Heart left ventricle (tissue), 16 donors: ENCODE data around the gene ANK3. TPM values are rescaled to one million over a fixed set of nuclear protein-coding genes. Genes with fewer than 3 reads are reported as not detected.

Source experiments
- ATAC-seq, 4 donors: fragments of 200-7000 bp; cut with Tn5 transposase; one replicate each; pipeline ENCODE4 v1.9.1; 2020 to 2022; ENCODE audit warnings: moderate library complexity in 4 of 4, mild to moderate bottlenecking in 3 of 4, moderate number of reproducible peaks in 1 of 4
- DNase-seq, 5 donors: peaks; one replicate each; pipeline ENCODE4 v3.0.0-alpha.2; 2020
- H3K27ac ChIP-seq, 12 donors: fragments of 200-600 bp; sonication (generic) in 4 of 12; one replicate each; pipeline versions ENCODE4 v1.5.0 to v1.8.0; 2016 to 2022; ENCODE audit warnings: mild to moderate bottlenecking in 2 of 12
- H3K27me3 ChIP-seq, 9 donors: fragments of 200-600 bp; sonication (generic) in 2 of 9; one replicate each; pipeline versions ENCODE4 v1.5.1 to v1.8.0; 2016 to 2022; ENCODE audit warnings: mild to moderate bottlenecking in 3 of 9
- H3K36me3 ChIP-seq, 9 donors: fragments of 200-600 bp; sonication (generic) in 2 of 9; one replicate each; pipeline versions ENCODE4 v1.5.0 to v1.8.0; 2018 to 2022; ENCODE audit warnings: mild to moderate bottlenecking in 2 of 9
- H3K4me1 ChIP-seq, 12 donors: fragments of 200-600 bp; sonication (generic) in 4 of 12; one replicate each; pipeline versions ENCODE4 v1.5.0 to v1.8.0; 2016 to 2022; ENCODE audit warnings: mild to moderate bottlenecking in 3 of 12
- H3K4me3 ChIP-seq, 12 donors: fragments of 200-600 bp; sonication (generic) in 4 of 12; one replicate each; pipeline versions ENCODE4 v1.5.0 to v1.8.0; 2017 to 2022; ENCODE audit warnings: mild to moderate bottlenecking in 9 of 12, moderate library complexity in 4 of 12
- H3K9me3 ChIP-seq, 12 donors: fragments of 200-600 bp; sonication (generic) in 4 of 12; one replicate each; pipeline versions ENCODE4 v1.5.0 to v1.8.0; 2016 to 2022; ENCODE audit warnings: mild to moderate bottlenecking in 1 of 12
- CTCF ChIP-seq, 12 donors: fragments of 200-600 bp; sonication (generic) in 4 of 12; IDR thresholded peaks; one replicate each; pipeline versions ENCODE4 v1.5.0 to v1.8.0; 2018 to 2022; ENCODE audit warnings: antibody characterized with exemption in 12 of 12, mild to moderate bottlenecking in 5 of 12
- POLR2A ChIP-seq, 2 donors: fragments of 450-650 bp; IDR thresholded peaks; one replicate each; pipeline ENCODE4 v1.6.1; 2017; ENCODE audit warnings: antibody characterized with exemption in 2 of 2, mild to moderate bottlenecking in 2 of 2, moderate library complexity in 2 of 2
- WGBS, 4 donors: extraction: QIAGEN DNeasy Blood & Tissue Kit in 2 of 4; methylation state at CpG; one replicate each; pipeline versions ENCODE4 v1.1.5 to v1.1.7; 2013 to 2018; 5-methylcytosine and 5-hydroxymethylcytosine counted together
- intact Hi-C, 10 donors: fragments of 100-400 bp; cut with DNase I; formaldehyde crosslinking; loops; one replicate each; pipeline versions ENCODE4 v1.11.1 to v1.14.2; 2022
- polyA plus RNA-seq, 2 donors: library from polyadenylated mRNA; stranded (reverse); fragments of 200-250 nt; gene quantifications; one replicate each; pipeline ENCODE4 v1.2.3, GENCODE V29; 2013
- total RNA-seq, 9 donors: library from RNA; depleted of rRNA in 2 of 9; stranded (reverse); fragments of >200 nt in 2 of 9; fragmentation: NEBNext Ultra II Directional in 3 of 9; extraction: Animal tissue kit (Norgen Biotek cat#: 25700) in 3 of 9; gene quantifications; one replicate each; pipeline versions ENCODE4 v1.1.0 to v1.2.4, GENCODE V29; 2016 to 2023
- donor health status: ischemic (EF 13 %, LVEDD 7.1; RV severe dilation, severe dysfunction).
- donor health status: healthy with polysubstance abuse.
- donor health status: DM: no; HTN: yes; CAD: no.
- donor health status: DM: no; HTN: no; CAD: no.
- donor health status: ischemic (EF 25% LVEDD 6.9; RV normal size, moderate dysfunction).
- donor health status: ischemic (EF 25% LVEDD 5.7; RV mildly dilated, moderate dysfunction).
- donor health status: healthy.
- donor health status: DM: yes; HTN: yes; CAD: no.
- donor health status: ischemic (EF 35%, LVEDD 5.7; RV mildly dilated, moderate dysfunction).
- donor health status: nonischemic (EF 11% LVEDD 7.7; RV severe dilation, severe dysfunction).
- donor health status: DM: yes; HTN: yes; CAD: no.
- donor health status: PGD.
- donor health status: ischemic (EF 29% LVEDD 5.4; RV normal size, mild dysfunction).
- donor health status: nonischemic (EF 23%, LVEDD 6.1; RV moderate dilation, normal function).

Gene ANK3
- total and polyA plus RNA-seq, 11 donors, result 33.8 to 576 (median 239) TPM

- H3K27me3 ChIP-seq, result no peaks in the 10 kb centered on the region
- no peaks in the 10 kb centered on the region for H3K4me1 ChIP-seq
- H3K36me3 ChIP-seq, result peaks cover 0 to 10% (median 0%) of the 10 kb centered on the region in 9 donors
- no peak overlapping the region for H3K27ac ChIP-seq
- H3K4me3 ChIP-seq, result no peak overlapping the region
- no peaks in the 10 kb centered on the region for H3K9me3 ChIP-seq
- ATAC-seq, result peak in 1 of 4 donors; percentile 37
- no peak for DNase-seq
- TF ChIP-seq CTCF (IDR thresholded peaks at IDR 0.05) (peak in 4 of 12 donors; percentile 18 to 42 (median 24)), POLR2A (IDR thresholded peaks at IDR 0.05) (no peak)
- intact Hi-C loops, result no loop called here
These were observed 341.6 kb downstream of the ANK3 start for GRCh38 chr10:60048091-60048501.

GRCh38 chr10:60045571-60045970, 344.1 kb downstream of the ANK3 start:
- Histone ChIP-seq H3K36me3 (peaks cover 0 to 19% (median 0%) of the 10 kb centered on the region in 9 donors), H3K4me3 (no peak overlapping the region), H3K9me3 (no peaks in the 10 kb centered on the region), H3K27me3 (no peaks in the 10 kb centered on the region), H3K4me1 (peaks cover 0 to 10% (median 0%) of the 10 kb centered on the region in 12 donors), H3K27ac (no peak overlapping the region)
- TF ChIP-seq CTCF (IDR thresholded peaks at IDR 0.05), result no peak
- TF ChIP-seq POLR2A (IDR thresholded peaks at IDR 0.05), result no peak
- ATAC-seq (no peak), DNase-seq (no peak)
- intact Hi-C loops, result no loop called here

- no peak for TF ChIP-seq CTCF (IDR thresholded peaks at IDR 0.05)
- TF ChIP-seq POLR2A (IDR thresholded peaks at IDR 0.05), result no peak
- H3K27me3 ChIP-seq, result no peaks in the 10 kb centered on the region
- ATAC-seq (no peak), DNase-seq (no peak)
- no peaks in the 10 kb centered on the region for H3K9me3 ChIP-seq
- WGBS, 4 donors, result 76 to 81% (median 79%) methylated on average over 2 of the region's 2 CpGs
- no peak overlapping the region for H3K4me3 ChIP-seq
- intact Hi-C loops, result no loop called here
- H3K4me1 ChIP-seq, result peaks cover 0 to 10% (median 0%) of the 10 kb centered on the region in 12 donors
- H3K27ac ChIP-seq, result no peak overlapping the region
- peaks cover 0 to 19% (median 0%) of the 10 kb centered on the region in 9 donors for H3K36me3 ChIP-seq
These were observed 344.7 kb downstream of the ANK3 start for GRCh38 chr10:60044971-60045370.

- intact Hi-C loops, result no loop called here
- TF ChIP-seq CTCF (IDR thresholded peaks at IDR 0.05) (no peak), POLR2A (IDR thresholded peaks at IDR 0.05) (no peak)
- no peak for DNase-seq
- ATAC-seq, result no peak
- no peak overlapping the region for H3K27ac ChIP-seq
- H3K9me3 ChIP-seq, result no peaks in the 10 kb centered on the region
- H3K36me3 ChIP-seq, result peaks cover 0 to 19% (median 0%) of the 10 kb centered on the region in 9 donors
- H3K4me3 ChIP-seq, result no peak overlapping the region
- 89 to 94% (median 90%) methylated on average over 2 of the region's 2 CpGs for WGBS, 4 donors
- no peaks in the 10 kb centered on the region for H3K27me3 ChIP-seq
- peaks cover 0 to 10% (median 0%) of the 10 kb centered on the region in 12 donors for H3K4me1 ChIP-seq
These were observed 345.4 kb downstream of the ANK3 start for GRCh38 chr10:60044242-60044641.
